Loucy (cell line): ENCODE data around the gene KLF13.

Source experiments
- H2AFZ ChIP-seq: fragments of 200-600 bp; sonication (generic); 2 replicates; pipeline ENCODE4 v1.6.0; 2016; ENCODE audit warnings: antibody characterized with exemption, mild to moderate bottlenecking, low read length, moderate library complexity
- H3F3A ChIP-seq: fragments of 200-600 bp; 2 replicates; pipeline ENCODE4 v1.6.0; 2016; ENCODE audit warnings: antibody characterized with exemption, low read depth, mild to moderate bottlenecking
- H3K27me3 ChIP-seq: fragments of 200-600 bp; sonication (generic); 2 replicates; pipeline ENCODE4 v1.6.1; 2014; ENCODE audit warnings: low read length, mild to moderate bottlenecking; ENCODE audit not compliant: insufficient read depth, poor library complexity, severe bottlenecking
- H3K36me3 ChIP-seq: fragments of 200-600 bp; sonication (generic); 2 replicates; pipeline ENCODE4 v1.6.1; 2016; ENCODE audit warnings: low read length; ENCODE audit not compliant: insufficient read depth
- H3K4me1 ChIP-seq: fragments of 200-600 bp; sonication (generic); 2 replicates; pipeline ENCODE4 v1.5.1; 2014; ENCODE audit warnings: low read length, mild to moderate bottlenecking; ENCODE audit not compliant: insufficient read depth, poor library complexity, severe bottlenecking
- H3K4me2 ChIP-seq: fragments of 200-600 bp; sonication (generic); 2 replicates; pipeline ENCODE4 v1.6.0; 2014; ENCODE audit warnings: antibody characterized with exemption, low read length, low read depth, mild to moderate bottlenecking; ENCODE audit not compliant: poor library complexity, severe bottlenecking
- H3K4me3 ChIP-seq: fragments of 200-600 bp; sonication (generic); 2 replicates; pipeline ENCODE4 v1.5.1; 2014; ENCODE audit warnings: low read length, mild to moderate bottlenecking, mixed read lengths; ENCODE audit not compliant: poor library complexity, severe bottlenecking
- H3K79me2 ChIP-seq: fragments of 200-600 bp; sonication (generic); 2 replicates; pipeline ENCODE4 v1.6.1; 2014; ENCODE audit warnings: low read length; ENCODE audit not compliant: insufficient read depth
- H3K9ac ChIP-seq: fragments of 200-600 bp; sonication (generic); 2 replicates; pipeline ENCODE4 v1.6.0; 2014; ENCODE audit warnings: mild to moderate bottlenecking, low read depth, low read length, moderate library complexity; ENCODE audit not compliant: poor library complexity, severe bottlenecking
- H3K9me2 ChIP-seq: fragments of 200-600 bp; sonication (generic); replicated peaks from 2 replicates; pipeline ENCODE4 v1.6.1; 2016; ENCODE audit warnings: low read depth, low read length, mixed read lengths
- H3K9me3 ChIP-seq: fragments of 200-600 bp; sonication (generic); 2 replicates; pipeline ENCODE4 v1.6.1; 2014; ENCODE audit warnings: mild to moderate bottlenecking, antibody characterized with exemption, low read length, low read depth; ENCODE audit not compliant: insufficient read depth
- H4K20me1 ChIP-seq: fragments of 200-600 bp; sonication (generic); 2 replicates; pipeline ENCODE4 v1.6.0; 2014; ENCODE audit warnings: antibody characterized with exemption, low read length, mild to moderate bottlenecking; ENCODE audit not compliant: insufficient read depth, poor library complexity, severe bottlenecking
- EZH2phosphoT487 ChIP-seq: fragments of 200-600 bp; IDR thresholded peaks from 2 replicates; pipeline ENCODE4 v1.6.1; 2018; ENCODE audit warnings: antibody characterized with exemption, mild to moderate bottlenecking, moderate library complexity, borderline replicate concordance
- TF ChIP-seq, protein P1 (sequence below): fragments of 200-600 bp; sonication (generic); conservative IDR thresholded peaks from 2 replicates; pipeline ENCODE4 v1.5.1; 2014; ENCODE audit warnings: mild to moderate bottlenecking, antibody characterized with exemption, low read length

Gene KLF13

DNA sequence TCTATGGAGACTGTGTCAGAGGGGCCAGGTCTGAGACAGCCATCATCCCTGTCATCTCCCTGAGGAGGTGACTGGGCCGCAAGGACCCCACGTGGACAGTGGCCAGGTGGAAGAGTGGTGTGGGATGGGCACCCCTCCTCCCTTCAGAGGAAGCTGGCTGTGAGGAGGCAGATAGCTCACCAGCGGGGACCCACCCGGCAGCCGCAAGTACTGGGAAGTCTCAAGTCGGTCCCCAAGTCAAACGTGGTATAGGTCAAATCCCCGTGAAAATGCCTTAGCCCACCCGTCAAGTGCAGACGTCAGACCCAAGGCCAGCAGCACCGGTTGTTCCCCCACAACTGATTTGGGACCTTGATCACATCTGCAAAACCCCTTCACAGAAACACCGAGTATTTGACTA lies 12.3 kb upstream of the KLF13 start:
- Histone ChIP-seq H2AFZ (no peak overlapping the region), H3F3A (no peaks in the 10 kb centered on the region), H3K4me1 (peaks cover 14% of the 10 kb centered on the region), H3K4me2 (no peak overlapping the region), H3K9me3 (no peaks in the 10 kb centered on the region), H3K36me3 (no peaks in the 10 kb centered on the region), H3K27me3 (no peaks in the 10 kb centered on the region), H3K9me2 (no peaks in the 10 kb centered on the region), H4K20me1 (no peaks in the 10 kb centered on the region), H3K9ac (no peak overlapping the region), H3K79me2 (no peaks in the 10 kb centered on the region), H3K4me3 (no peak overlapping the region)
- TF ChIP-seq, protein P1, sequence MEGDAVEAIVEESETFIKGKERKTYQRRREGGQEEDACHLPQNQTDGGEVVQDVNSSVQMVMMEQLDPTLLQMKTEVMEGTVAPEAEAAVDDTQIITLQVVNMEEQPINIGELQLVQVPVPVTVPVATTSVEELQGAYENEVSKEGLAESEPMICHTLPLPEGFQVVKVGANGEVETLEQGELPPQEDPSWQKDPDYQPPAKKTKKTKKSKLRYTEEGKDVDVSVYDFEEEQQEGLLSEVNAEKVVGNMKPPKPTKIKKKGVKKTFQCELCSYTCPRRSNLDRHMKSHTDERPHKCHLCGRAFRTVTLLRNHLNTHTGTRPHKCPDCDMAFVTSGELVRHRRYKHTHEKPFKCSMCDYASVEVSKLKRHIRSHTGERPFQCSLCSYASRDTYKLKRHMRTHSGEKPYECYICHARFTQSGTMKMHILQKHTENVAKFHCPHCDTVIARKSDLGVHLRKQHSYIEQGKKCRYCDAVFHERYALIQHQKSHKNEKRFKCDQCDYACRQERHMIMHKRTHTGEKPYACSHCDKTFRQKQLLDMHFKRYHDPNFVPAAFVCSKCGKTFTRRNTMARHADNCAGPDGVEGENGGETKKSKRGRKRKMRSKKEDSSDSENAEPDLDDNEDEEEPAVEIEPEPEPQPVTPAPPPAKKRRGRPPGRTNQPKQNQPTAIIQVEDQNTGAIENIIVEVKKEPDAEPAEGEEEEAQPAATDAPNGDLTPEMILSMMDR: no peak
- TF ChIP-seq EZH2phosphoT487: no peak

DNA sequence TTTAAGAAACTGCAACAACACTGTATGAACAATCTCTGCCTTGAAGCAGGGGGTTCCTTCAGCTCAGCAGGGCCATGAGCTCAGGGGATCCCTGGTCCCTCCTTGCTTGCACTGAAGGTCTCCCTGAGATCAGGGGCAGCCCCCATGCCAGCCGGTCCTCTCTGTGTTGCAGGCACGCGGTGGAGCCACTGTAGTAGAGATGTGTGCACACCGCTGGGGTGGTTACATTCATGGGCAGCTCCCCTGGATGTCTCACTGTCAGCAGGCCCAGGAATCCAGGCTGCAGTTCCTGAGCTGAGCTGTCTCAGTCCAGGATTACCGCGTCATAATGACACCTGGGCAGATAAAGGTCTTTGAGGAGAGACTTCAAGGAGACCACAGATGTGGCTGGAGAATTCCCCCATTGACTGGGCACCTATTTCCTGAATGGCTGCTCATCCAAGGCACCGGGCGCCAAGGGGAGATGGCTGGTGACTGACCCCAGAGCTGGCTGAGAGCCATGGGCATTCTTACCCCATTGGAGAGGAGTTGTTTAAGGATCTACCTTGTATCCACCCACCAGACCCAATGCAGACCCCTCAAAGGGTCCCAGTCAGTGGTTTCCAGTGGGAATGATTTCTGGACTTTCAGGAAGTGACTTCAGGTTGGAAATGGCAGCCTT lies 10.4 kb upstream of the KLF13 start:
- H3K27me3 ChIP-seq: no peaks in the 10 kb centered on the region
- H3K36me3 ChIP-seq: no peaks in the 10 kb centered on the region
- H4K20me1 ChIP-seq: no peaks in the 10 kb centered on the region
- H3K9me3 ChIP-seq: no peaks in the 10 kb centered on the region
- H3F3A ChIP-seq: no peaks in the 10 kb centered on the region
- peaks cover 20% of the 10 kb centered on the region for H3K4me1 ChIP-seq
- H3K4me3 ChIP-seq: no peak overlapping the region
- no peak overlapping the region for H3K9ac ChIP-seq
- H3K9me2 ChIP-seq: no peaks in the 10 kb centered on the region
- no peaks in the 10 kb centered on the region for H3K79me2 ChIP-seq
- TF ChIP-seq, protein P1: no peak
- TF ChIP-seq EZH2phosphoT487: no peak
- no peak overlapping the region for H2AFZ ChIP-seq
- H3K4me2 ChIP-seq: no peak overlapping the region

DNA sequence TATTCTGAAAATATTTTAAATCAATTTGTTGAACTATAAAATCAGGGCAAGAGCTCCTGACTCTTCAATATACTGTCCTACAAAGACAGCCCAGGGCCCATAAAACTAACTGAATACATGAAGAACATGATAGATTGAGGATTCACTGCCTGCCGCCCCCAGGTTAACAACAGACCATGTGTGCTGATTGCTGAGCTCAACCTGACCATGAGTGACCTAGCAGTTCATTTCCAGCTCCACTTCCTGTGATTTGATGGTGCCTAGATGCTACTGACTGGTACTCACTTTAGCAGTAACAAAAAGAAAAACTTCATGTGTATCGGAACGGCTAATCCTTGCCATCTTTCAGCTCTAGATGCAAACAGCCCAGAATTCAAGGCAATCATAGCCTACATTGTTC lies 9.6 kb upstream of the KLF13 start:
- no peaks in the 10 kb centered on the region for H3K27me3 ChIP-seq

More for the DNA sequence above, 9.6 kb upstream of the KLF13 start:
- Histone ChIP-seq H3K36me3 (no peaks in the 10 kb centered on the region), H2AFZ (no peak overlapping the region), H4K20me1 (no peaks in the 10 kb centered on the region), H3K9me2 (no peaks in the 10 kb centered on the region), H3F3A (no peaks in the 10 kb centered on the region), H3K4me3 (no peak overlapping the region), H3K4me1 (peaks cover 20% of the 10 kb centered on the region), H3K79me2 (no peaks in the 10 kb centered on the region), H3K9me3 (no peaks in the 10 kb centered on the region), H3K4me2 (no peak overlapping the region), H3K9ac (no peak overlapping the region)
- TF ChIP-seq, protein P1: no peak
- no peak for TF ChIP-seq EZH2phosphoT487
